Fibroblast of villous mesenchyme (primary cell): ENCODE data around the gene TTC28. TPM values are rescaled to one million over a fixed set of nuclear protein-coding genes. Genes with fewer than 3 reads are reported as not detected.

Source experiments
- DNase-seq: peaks from one replicate; pipeline ENCODE4 v3.0.0-alpha.2; 2010; ENCODE audit warnings: low read depth
- H3K4me3 ChIP-seq: 2 replicates; pipeline ENCODE4 v1.5.1; 2011; ENCODE audit warnings: low read depth, mild to moderate bottlenecking, low read length
- total RNA-seq: library from RNA; depleted of rRNA; stranded (reverse); fragments of >200 nt; gene quantifications from 2 replicates; pipeline ENCODE4 v1.2.3, GENCODE V29; 2012
- TF ChIP-seq, protein P1 (sequence below): IDR thresholded peaks from 2 replicates; pipeline ENCODE4 v1.5.1; 2012; ENCODE audit warnings: low read depth, mild to moderate bottlenecking, low read length; ENCODE audit not compliant: insufficient read depth

Gene TTC28
- 23.3 and 27.4 TPM in 2 replicates for total RNA-seq

DNA sequence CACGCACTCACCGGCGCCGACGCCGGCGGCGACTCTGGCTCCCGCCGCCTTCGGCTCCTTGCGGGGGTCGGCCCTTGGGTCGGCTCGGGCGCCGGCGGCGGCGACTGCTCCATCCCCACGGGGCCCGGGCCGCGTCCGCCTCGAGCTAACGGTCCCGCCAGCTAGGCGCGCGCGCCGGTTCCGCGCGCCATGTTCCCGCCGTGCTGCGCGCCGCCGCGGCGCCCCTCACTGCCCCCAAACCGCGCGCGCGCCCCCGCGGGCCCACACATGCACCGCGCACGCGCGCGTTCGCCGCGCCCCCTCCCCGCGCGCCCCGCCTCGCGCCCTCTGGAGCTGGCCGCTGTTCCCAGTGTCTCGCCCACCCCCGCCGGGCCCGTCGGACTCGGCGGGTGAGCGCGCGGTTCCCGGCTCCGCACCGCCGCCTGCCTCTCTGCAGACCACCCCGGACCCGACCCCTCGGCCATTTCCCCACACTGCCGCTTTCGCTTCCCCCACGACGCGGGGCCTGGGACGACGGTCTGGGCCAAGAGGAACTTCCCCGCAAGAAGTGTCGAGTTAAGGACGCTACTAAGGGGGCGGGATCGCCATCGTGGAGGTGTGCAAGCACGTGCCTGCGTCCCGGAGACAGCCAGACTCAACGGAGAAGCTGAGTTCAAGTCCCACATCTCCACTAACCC lies at the start of gene TTC28:
TSS of gene TTC28 (minus strand) at position 230 of the 677 bp plus-strand sequence. CDS start at position 113, 117 bp downstream.
- DNase-seq, result peak; percentile 77
- peak within 1 kb of the TSS; percentile 84 for H3K4me3 ChIP-seq

DNA sequence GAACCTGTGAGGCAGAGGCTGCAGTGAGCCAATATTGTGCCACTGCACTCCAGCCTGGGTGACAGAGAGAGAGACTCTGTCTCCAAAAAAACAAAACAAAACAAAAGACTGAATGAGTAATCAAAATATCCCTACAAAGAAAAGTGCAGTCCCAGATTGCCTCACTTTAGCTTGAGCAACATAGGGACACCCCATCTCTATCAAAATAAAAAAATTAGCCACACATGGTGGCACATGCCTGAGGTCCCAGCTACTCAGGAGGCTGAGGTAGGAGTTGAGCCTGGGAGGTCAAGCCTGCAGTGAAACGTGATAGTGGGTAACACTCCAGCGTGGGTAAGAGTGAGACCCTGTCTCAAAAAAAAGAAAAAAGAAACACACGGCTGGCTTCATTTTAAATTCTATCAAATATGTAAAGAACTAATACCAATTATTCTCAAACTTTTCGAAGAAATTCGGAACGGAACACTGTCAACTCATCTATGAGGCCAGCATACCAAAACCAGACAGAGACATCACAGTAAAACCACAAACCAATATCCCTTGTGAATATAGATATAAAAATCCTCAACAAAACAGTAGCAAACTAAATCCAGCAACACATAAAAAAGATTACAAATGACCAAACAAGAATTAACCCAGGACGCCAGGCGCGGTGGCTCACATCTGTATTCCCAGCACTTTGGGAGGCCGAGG lies 49.1 kb upstream of the TTC28 start:
- TF ChIP-seq, protein P1, sequence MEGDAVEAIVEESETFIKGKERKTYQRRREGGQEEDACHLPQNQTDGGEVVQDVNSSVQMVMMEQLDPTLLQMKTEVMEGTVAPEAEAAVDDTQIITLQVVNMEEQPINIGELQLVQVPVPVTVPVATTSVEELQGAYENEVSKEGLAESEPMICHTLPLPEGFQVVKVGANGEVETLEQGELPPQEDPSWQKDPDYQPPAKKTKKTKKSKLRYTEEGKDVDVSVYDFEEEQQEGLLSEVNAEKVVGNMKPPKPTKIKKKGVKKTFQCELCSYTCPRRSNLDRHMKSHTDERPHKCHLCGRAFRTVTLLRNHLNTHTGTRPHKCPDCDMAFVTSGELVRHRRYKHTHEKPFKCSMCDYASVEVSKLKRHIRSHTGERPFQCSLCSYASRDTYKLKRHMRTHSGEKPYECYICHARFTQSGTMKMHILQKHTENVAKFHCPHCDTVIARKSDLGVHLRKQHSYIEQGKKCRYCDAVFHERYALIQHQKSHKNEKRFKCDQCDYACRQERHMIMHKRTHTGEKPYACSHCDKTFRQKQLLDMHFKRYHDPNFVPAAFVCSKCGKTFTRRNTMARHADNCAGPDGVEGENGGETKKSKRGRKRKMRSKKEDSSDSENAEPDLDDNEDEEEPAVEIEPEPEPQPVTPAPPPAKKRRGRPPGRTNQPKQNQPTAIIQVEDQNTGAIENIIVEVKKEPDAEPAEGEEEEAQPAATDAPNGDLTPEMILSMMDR, result no peak
- H3K4me3 ChIP-seq, result no peak overlapping the region
- peak; percentile 59 for DNase-seq

DNA sequence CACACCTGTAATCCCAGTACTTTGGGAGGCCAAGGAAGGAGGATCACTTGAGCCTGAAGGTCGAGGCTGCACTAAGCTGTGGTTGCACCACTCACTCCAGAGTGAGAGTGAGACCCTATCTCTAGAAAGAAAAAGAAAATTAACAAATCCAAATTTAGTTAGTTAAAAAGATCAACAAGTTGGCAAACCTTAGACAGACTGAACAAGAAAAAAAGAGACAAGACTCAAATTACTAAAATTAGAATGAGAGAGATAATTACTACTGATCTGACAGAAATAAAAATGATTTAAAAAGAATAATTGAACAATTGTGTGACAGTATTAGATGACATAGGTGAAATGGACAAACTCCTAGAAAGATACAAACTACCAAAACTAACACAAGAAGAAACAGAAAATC lies 48.4 kb upstream of the TTC28 start:
- H3K4me3 ChIP-seq, result no peak overlapping the region
- no peak for DNase-seq
- TF ChIP-seq, protein P1, result no peak

DNA sequence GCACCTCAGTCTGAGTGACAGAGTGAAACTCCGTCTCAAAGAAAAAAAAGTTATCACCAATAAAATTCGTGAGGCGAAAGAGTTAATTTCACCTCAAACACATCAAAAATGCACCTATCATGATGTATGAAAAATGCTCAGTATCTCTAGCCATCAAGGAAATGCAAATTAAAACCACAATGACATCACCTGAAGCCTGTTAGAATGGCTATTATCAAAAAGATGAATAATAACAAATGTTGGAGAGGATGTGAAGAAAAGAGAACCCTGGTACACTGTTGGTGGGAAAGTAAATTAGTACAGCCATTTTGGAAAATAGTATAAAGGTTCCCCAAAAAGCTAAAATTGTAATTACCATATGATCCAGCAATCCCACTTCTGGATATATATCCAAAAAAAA lies 38.4 kb upstream of the TTC28 start:
- TF ChIP-seq, protein P1, result no peak
- no peak for DNase-seq
- H3K4me3 ChIP-seq, result no peak overlapping the region

DNA sequence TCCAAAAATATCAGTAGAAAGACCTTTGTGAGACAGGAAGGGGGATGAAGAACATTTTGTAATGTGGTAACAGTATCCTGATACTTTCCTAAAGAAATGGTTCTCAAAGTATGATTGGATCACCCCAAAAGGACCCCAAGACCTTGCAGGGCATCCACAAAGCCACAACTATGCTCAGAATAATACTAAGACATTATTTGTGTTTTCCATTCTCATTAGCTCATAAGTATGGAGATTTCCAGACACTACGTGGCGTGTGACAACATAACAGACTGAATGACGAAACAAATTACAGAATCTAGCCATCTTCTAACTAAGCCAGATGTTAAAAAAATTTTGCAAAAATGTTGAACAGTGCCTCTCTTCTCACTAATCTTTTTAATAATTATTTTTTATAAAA lies 37.0 kb upstream of the TTC28 start:
- TF ChIP-seq, protein P1, result no peak
- no peak overlapping the region for H3K4me3 ChIP-seq
- peak; percentile 45 for DNase-seq

DNA sequence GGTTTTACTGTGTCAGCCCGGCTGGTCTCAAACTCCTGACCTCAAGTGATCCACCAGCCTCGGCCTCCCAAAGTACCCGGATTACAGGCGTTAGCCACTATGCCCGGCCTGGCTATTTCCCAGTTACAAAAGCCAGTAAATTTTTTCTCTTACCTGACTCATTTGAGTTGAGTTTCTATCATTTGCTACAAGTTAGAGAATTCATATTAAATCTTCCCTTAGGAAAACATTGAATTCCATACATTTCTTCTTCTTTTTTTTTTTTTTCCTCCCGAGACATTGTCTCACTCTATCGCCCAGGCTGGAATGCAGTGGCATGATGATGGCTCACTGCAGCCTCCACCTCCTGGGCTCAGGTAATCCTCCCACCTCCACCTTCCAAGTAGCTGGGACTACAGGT lies 36.0 kb upstream of the TTC28 start:
- TF ChIP-seq, protein P1, result no peak
- no peak overlapping the region for H3K4me3 ChIP-seq
- peak; percentile 26 for DNase-seq

DNA sequence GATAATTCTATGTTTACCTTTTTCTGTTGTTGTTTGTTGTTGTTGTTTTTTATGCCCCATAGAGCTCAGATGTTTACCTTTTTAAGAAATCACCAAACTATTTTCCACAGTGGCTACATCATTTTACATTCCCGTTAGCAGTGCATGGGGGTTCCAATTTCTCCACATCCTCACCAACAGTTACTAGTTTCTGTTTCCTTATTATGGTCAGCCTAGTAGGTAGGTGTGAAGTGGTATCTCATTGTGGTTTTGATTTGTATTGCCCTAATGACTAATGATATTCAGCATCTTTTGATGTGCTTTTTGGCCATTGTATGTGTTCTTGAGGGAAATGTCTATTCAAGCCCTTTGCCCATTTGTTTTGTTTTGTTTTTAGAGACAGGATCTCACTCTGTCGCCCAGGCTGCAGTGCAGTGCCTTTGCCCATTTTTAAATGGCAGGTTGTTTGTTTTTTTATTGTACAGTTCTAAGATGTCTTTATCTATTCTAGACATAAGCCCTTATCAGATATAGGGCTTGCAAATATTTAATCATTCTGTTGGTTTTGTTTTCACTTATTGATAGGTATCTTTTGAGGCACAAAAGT lies 34.5 kb upstream of the TTC28 start:
- peak; percentile 7 for DNase-seq
- TF ChIP-seq, protein P1, result no peak

More for the DNA sequence above, 34.5 kb upstream of the TTC28 start:
- H3K4me3 ChIP-seq, result no peak overlapping the region
